Stimulated activated CD8-positive, alpha-beta memory T cell treated with anti-CD3 and anti-CD28 coated beads, Interleukin-12 subunit alpha, Interleukin-12 subunit beta, amount 100 ng/mL, for 1 hour (primary cell): ENCODE results near the gene CALD1.

Experiments
- DNase-seq: peaks from one replicate; pipeline ENCODE4 v3.0.0-alpha.2; 2020; ENCODE audit warnings: low read depth

Gene CALD1

GRCh38 chr7:134788191-134788590 lies 8.8 kb downstream of the CALD1 start:
- DNase-seq = no peak

- no peak for DNase-seq
Observed at GRCh38 chr7:134789967-134790685, 10.7 kb downstream of the CALD1 start.

GRCh38 chr7:134792968-134793367 lies 13.5 kb downstream of the CALD1 start:
- no peak for DNase-seq

GRCh38 chr7:134795231-134795630 lies 15.8 kb downstream of the CALD1 start:
- DNase-seq = no peak

GRCh38 chr7:134798155-134798554 lies 18.7 kb downstream of the CALD1 start:
- no peak for DNase-seq

- DNase-seq = no peak
Observed at GRCh38 chr7:134799377-134799776, 19.9 kb downstream of the CALD1 start.

- no peak for DNase-seq
Observed at GRCh38 chr7:134802762-134803161, 23.3 kb downstream of the CALD1 start.

- DNase-seq = no peak
Observed at GRCh38 chr7:134804351-134804750, 24.9 kb downstream of the CALD1 start.

GRCh38 chr7:134804854-134805253 lies 25.4 kb downstream of the CALD1 start:
- DNase-seq = no peak

- no peak for DNase-seq
Observed at GRCh38 chr7:134806197-134806596, 26.8 kb downstream of the CALD1 start.

GRCh38 chr7:134809616-134810015 lies 30.2 kb downstream of the CALD1 start:
- DNase-seq = no peak

- DNase-seq = no peak
Observed at GRCh38 chr7:134811765-134812164, 32.3 kb downstream of the CALD1 start.

GRCh38 chr7:134813663-134814396 lies 34.4 kb downstream of the CALD1 start:
- DNase-seq = no peak

- DNase-seq = no peak
Observed at GRCh38 chr7:134814730-134815364, 35.4 kb downstream of the CALD1 start.

GRCh38 chr7:134818613-134819345 lies 39.3 kb downstream of the CALD1 start:
- no peak for DNase-seq

- no peak for DNase-seq
Observed at GRCh38 chr7:134819401-134819800, 40.0 kb downstream of the CALD1 start.

- no peak for DNase-seq
Observed at GRCh38 chr7:134820295-134820694, 40.9 kb downstream of the CALD1 start.

- no peak for DNase-seq
Observed at GRCh38 chr7:134820778-134821177, 41.3 kb downstream of the CALD1 start.

- DNase-seq = no peak
Observed at GRCh38 chr7:134823400-134823799, 44.0 kb downstream of the CALD1 start.

- DNase-seq = no peak
Observed at GRCh38 chr7:134825666-134826065, 46.2 kb downstream of the CALD1 start.

GRCh38 chr7:134826105-134826504 lies 46.7 kb downstream of the CALD1 start:
- DNase-seq = no peak

GRCh38 chr7:134827436-134827835 lies 48.0 kb downstream of the CALD1 start:
- no peak for DNase-seq
